Activated CD8-positive, alpha-beta memory T cell treated with anti-CD3 and anti-CD28 coated beads, Interleukin-2, amount 50 U/mL, for 1 hour (primary cell): Measurements from ENCODE around the gene TSPOAP1.
"Not testable (repeated sequence)": the region's sequence is repeated elsewhere in the genome, so short reads cannot be mapped to it uniquely, and the experiment has no call there.

Experiments
- DNase-seq: peaks from one replicate; pipeline ENCODE4 v3.0.0-alpha.2; 2020; ENCODE audit errors: extremely low read depth

TSPOAP1 gene

DNA sequence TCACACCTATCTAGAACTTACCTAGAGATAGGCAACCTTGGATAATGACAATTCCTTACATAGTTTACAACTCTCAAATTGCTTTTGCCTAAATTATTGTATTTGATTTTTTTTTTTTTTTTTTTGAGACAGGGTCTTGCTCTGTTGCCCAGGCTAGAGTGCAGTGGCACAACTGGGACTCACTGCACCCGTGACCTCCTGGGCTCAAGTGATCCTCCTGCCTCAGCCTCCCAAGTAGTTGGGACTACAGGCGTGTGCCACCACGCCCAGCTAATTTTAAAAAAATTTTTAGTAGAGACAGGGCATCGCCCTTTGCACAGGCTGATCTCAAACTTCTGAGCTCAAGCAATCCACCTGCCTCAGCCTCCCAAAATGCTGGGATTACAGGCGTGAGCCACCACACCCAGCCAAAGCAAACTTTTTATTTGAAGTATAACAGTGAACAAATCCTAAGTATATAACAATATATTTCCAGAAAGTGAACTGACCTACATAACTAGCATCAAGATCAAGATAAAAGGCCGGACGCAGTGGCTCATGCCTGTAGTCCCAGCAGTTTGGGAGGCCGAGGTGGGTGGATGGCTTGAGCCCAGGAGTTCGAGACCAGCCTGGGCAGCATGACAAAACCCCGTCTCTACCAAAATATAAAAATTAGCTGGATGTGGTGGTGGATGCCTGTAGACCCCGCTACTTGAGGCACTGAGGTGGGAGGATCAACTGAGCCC lies 12.7 kb upstream of the TSPOAP1 start:
- DNase-seq: not testable (repeated sequence)

DNA sequence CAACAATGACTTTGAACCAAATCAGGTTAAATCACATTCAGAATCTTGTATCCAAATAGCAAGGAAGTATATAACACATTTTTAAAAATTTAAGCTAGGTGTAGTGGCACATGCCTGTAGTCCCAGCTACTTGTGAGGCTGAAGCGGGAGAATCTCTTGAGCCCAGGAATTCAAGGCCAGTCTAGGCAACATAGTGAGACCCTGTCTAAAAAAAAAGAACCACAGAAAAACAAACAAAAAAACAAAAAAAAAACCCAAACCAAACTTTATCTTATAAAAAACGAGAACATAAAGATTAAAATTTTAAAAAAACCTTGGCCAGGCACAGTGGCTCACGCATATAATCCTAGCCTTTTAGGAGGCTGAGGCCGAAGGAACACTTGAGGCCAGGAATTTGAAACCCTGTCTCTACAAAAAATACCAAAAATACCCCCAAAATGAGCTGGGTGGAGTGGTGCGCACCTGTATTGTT lies 11.8 kb upstream of the TSPOAP1 start:
- DNase-seq: no peak

DNA sequence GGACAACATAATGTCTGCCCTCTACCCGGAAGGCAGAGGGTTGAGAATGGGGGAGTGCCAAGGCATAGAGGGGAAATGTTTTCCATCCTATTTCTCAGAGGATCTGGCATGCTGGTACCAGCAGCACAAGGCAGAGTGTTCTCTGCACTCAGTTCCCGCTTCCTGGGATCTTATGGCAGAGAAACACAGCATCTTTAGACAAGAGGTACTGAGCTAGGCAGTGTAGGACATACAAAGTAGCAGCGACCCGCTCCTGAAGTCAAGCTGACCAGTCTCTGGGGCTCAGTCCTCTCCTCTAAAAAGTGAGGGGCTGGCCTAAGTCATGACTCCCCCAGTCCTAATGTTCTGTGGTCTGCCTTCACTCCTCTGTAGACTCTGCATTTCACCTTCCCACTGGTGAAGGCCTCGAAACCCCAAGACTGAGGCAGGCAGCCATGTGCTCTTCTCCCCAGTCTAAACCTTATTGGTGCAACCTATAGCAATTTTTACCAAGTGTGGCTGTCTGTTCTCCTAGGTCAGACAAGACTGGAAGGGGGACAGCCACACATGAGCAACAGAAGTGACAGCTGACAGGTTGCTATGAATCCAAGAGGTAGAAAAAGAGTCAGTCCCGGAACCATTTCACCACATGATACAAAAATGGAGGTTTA lies 11.3 kb upstream of the TSPOAP1 start:
- no peak for DNase-seq

DNA sequence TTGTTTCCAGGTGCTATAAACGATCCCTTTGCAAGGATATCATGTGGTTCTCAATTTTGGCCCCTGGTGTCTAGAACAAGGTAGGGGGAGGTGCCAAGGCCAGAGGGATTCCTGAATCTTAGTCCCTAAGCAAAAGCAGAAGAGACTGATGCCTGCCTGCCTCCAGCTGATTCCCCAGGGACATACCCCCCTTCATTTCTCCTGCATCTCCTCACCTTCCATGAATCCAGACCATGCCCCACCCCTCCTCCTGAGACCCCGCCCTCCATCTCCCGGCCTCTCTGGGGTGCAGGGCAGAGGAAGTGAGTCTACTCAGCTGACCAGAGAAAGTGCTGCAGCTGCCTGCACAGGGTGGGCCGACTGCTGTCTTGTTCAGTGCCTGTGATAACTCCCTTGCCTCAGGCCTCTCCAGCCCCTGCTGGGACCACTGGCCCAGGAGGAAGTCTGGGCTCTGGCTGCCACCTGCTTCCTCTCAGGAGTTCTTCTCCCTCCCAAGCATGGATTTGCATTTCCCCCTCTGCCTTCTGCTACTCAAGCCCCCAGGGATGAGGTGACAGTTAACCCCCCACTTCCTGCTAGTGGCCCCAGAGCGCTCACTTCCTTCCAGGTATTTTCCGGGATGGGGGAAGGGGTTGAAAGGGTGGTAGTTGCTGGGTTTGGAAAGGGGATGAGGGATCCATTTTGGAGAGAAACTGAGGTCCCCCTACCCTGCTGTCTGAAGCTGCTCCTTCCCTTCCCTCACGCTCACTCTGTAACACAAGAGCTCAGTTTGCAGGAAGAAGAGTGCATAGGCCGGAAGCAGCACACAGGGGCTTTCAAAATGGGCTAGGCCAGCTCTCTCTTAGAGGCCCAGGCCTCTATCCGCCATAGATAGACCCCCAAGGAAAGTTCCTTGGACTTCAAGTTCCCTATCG lies 10.5 kb upstream of the TSPOAP1 start:
- no peak for DNase-seq

DNA sequence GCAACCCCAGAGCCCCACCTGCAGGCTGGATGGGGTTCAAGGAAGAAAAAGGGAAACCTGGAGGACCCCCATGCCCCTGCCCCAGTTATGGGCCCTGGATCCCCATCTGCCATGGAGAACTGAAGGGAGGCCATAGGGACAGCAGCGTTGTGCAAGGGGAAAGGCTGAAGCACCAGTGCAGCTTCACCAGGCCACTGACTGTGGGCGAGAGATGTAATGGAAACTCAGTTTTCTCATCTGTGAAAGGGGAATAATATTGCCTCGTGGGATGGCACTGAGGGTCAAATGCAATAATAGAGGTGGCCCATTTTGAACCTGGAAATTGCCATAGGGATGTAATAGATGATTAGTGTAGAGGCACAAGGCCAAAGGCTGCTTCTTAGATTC lies 9.9 kb upstream of the TSPOAP1 start:
- no peak for DNase-seq

DNA sequence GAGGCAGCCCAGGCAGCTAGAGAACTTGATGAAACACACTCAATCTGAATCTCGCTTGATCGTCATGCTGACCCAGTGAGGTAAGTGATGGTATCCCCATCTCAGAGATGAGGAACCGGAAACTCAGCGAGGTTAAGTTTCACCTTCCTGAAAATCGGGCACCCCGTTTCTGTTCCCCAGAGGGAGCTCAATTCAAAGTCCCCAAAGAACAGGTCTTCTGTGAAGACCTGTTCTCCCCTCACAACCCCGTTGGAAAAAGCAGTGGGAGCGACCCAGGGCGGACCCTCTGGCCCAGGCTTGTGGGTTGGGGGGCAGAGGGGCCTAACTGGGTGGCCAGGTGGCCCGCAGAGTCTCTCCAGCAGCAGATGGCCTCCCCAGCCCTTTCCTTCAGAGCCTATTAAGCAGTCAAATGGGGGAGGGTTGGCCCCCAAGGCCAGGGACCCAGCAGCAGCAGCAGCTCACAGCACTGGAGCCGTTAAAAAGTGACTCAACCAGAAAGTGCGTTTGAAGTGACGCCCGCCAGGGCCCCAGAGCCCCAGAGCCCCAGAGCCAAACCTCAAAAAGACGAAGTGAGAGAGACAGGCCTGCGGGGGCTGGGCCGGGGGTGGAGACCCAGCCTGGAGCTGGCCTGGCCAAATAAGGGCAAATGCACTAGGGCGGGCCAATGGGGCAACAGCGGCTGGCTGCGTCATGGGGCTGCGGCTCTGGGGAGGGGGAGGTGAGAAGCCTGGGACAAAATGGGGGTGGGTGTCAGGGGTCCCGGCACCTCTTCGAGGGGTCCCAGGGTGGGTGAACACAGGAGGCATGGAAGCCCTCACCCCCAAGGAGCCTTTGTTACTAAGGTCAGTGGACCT lies 9.2 kb upstream of the TSPOAP1 start:
- peak; percentile 90 for DNase-seq

DNA sequence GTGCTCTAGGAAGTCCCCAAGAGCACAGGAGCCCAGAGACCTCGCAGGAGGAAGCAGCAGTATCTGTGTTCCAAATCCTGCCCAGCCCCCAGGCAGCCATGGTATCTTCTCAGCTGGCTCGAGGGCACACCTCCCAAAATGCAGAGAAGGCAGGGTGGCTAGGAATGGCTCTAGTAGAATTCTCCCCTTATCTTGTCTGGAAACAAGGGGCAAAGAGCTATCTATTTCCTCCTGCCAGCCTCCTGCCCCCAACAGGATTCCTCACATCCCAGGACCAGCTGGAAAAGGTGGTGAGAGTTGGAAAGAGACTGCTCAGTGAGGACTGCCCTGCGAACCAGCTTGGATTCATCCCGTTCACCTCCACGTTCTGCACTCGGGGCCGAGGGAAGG lies 8.6 kb upstream of the TSPOAP1 start:
- DNase-seq: no peak

DNA sequence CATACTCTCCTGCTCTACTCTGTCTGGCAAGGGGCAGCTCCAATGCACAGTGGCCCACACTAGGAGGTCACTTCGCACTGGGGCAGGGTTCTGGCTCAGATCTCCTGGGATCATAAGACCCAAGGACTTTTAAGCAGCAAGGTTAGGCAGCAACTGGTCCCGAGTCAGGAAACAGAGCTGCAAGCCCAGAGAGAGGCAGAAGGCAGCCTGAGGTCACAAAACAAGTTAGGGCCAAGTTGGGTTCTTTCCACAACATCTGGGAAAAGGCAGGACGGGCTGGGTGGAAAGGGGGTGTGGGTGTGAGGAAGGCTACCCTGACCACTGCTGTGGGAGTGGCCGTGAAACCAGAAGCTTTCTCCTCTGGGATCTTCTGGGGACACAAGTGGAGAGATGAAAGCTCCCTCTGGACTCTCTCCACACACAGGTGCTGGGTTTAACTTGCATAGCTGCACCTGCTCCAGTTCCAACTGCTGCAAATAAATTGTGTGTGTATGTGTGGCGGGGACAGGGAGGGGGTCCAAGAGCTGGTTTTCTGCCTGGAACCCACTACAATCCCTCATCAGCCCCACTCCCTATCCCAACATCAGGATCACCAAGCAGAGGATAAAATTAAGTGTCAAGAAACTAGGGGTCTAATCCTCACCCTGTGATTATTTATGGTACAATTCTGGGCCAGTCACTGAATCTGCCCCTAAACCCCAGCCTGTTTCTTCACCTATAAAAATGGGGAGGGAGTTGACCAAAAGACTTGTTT lies 8.0 kb upstream of the TSPOAP1 start:
- DNase-seq: no peak

DNA sequence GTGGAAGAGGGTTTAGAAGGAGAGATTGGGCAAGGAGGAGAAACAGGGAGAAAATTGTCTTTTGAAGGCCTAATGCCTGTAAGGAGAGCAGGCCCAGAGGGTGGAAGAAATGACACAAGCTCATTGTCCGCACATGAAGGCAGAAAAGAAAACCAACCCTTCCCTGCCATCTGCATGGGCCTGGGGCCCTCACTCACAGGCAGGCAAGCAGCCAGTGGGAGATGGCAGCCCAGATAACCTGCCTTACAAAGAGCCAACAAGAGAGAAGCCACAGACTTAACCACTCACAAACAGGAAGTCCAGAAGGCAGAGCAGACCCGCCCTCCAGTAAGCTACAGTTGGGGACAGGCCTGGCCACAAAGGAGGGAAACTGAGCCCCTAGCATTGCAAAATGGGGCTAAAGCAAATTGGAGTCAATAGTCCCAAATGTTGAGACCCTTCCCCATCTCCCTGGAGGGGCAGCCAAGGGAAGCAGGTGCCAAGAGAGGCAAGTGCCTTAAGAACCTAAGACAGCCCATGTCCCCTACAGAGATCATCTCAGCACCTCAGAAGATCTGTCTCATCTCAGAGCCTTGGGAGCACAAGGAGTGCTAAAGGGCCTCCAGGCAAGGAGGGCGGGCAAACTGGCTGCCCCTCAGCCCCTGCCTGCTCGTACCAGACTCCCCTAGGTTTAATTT lies 7.3 kb upstream of the TSPOAP1 start:
- DNase-seq: no peak

DNA sequence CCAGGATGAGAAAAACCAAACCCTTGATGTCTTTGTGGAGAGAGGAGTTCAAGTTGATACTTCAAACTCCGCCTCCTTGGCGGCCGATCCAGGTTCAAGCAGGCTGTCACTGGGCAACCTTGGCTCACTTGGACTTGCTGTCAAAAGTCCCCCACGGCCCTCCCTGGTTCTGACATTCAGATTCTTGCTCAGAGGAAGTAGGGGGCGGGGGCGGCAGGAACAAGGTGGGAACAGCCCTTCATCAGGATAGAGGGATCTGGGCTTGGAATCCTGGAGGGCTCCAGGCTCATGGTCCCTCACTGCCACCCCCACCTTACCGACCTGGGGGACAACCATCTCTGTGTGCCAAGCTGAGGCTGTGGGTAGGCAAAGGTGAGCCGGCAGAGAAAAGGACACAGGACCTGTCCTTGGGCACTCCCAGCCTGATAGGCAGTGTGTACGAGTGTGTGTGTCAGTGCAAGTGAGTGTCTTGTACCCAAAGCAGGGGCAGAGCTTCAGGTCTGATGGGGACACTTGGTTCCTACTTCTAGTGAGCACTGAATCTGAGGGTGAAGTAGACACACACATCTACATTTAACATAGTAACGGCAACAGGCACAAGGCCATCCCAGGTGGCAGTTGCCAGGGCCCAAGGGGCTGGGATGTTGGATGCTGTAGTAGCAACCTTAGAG lies 6.6 kb upstream of the TSPOAP1 start:
- no peak for DNase-seq

DNA sequence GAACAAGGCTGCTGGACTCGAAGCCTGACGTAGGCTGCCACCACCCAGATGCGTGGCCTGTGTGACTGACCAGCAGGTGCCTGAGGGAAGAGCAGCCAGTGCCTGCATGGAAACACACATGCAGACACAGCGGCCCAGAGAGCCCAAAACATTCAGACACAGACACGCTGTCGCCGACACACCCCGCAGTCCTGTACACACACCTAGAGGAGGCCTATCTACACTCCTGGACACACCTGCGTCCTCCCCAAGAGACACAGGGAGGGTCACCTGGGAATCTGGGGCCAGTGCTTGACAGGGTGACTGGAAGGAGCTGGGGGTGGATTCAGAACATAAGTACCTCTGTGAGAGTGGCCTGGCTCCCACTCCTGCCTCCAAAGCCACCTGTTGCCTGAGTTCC lies 6.1 kb upstream of the TSPOAP1 start:
- no peak for DNase-seq

DNA sequence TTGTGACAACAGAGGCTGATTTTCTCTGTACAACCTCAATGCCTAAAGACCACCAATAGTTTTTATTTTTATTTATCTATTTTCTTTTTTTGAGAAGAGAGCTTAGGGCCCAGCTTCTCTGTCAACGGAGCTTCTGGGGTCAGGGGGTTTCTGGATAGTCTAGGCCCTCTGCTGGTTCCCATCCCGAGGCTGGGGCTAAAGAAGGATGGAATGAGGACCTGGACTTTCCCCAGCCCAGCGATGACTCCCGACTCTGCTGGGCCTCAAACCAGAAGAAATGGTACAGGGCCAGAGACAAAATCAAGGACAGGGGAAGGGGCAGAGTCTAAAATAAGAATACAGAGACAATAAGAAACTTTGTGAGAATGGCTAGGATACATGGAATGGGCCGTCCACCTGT lies 5.7 kb upstream of the TSPOAP1 start:
- DNase-seq: no peak

DNA sequence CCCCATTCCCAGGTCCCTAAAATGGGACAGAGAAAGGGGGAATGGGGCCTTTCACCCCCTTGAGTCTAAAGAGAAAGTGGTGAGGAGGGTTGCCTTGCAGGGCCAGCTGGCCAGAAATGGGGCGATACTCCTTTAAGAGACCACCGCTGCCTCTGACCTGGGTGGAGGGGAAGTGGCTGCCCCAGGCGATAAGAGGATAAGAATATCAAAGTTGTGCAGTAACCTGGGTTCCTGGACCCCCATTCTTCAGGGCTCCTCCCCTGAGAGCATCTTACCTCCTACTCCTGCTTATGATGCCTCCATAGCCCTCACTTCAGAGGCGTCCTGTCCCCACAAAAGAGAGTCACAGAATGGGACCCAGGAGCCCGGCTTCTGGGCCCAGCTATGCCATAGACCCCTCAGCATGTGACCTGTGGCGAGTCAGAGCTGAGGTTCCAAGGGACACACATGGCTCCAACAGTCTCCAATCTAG lies 5.2 kb upstream of the TSPOAP1 start:
- DNase-seq: no peak

DNA sequence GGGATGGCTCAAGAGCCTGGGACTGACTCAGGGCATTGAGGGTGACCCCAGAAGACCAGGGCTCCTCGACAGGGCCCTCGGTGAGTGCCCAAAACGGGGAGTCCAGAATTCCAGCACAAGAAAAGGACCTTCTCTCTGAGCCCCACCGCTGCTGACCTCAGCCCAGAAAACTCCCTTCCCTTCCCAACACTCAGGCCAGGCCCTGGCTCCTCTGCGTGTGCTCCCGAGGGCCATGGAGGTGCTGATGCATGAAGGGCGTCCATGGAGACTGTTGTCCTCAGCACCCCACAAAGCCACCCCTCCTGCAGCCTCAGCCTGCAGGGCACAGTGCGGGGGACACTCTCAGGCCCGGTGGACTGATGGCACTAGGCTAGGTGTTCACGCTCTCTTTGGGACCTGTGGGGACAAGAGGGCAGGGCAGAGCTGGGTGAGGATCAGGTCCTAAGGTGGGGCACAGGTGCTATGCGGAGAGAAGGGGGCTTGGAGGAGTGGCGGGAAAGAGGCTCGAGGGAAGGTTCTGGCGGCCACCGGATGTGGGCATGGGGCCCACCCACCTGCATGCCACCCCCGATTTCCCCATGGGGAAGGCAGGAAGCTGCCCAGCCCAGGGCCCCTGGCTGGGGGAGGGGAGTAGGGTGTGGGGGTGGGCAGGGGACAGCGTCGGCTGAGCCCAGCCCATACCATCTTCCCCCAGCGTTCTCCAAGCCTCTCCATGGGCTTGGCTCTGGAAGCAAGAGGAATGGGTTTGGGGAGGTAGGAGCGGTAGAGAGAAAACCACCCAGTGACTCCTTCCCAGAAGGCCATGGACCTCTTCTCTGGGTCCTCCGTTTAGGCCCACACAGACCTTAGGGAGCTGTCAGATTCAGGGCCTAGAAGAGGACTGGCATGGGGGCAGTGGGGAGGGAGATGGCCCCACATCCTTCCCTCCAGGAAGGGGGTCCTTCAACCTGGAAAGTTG lies 4.5 kb upstream of the TSPOAP1 start:
- no peak for DNase-seq

DNA sequence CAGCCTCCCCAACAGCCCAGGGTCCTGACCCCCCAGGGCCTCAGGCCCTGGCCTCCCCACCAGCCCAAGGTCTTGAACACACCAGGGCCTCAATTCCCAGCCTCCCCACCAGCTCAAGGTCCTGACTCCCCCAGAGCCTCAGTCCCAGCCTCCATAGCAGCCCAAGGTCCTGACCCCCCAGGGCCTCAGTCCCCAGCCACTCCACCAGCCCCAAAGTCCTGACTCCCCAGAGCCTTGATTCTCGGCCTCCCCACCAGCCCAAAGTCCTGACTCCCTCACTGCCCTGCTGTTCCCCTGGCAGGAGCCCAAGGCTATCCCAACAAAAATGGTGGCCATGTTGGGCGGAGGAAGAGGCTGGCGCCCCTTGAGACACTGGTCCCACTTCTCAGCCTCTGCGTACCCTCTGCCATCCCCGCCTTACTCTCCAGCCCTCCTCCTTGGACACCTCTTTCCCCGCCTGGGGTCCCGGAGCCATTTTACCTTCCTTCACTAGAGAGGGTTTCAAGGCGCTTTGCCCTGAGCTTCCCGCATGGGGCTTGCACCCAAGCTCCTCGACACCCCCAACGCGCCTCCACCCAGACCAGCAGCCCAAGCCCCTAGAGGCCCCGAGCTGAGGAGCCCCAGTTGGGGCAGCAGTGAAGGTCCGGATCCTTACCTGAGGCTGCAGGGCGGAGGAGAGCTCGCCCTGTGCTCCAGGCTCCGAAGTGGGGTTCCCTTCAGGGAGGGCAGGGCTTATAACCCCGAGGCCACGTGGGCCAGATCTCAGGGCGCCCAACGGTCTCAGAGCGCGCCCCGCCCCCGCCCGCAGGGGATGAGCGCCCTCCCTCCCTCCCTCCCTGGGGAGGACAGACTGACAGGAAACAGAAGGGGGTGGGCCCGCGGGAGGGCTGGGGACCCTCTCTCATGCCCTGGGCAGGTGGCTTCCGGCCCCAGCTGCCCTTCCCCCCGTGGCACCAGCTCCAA lies 3.5 kb upstream of the TSPOAP1 start:
- DNase-seq: no peak

DNA sequence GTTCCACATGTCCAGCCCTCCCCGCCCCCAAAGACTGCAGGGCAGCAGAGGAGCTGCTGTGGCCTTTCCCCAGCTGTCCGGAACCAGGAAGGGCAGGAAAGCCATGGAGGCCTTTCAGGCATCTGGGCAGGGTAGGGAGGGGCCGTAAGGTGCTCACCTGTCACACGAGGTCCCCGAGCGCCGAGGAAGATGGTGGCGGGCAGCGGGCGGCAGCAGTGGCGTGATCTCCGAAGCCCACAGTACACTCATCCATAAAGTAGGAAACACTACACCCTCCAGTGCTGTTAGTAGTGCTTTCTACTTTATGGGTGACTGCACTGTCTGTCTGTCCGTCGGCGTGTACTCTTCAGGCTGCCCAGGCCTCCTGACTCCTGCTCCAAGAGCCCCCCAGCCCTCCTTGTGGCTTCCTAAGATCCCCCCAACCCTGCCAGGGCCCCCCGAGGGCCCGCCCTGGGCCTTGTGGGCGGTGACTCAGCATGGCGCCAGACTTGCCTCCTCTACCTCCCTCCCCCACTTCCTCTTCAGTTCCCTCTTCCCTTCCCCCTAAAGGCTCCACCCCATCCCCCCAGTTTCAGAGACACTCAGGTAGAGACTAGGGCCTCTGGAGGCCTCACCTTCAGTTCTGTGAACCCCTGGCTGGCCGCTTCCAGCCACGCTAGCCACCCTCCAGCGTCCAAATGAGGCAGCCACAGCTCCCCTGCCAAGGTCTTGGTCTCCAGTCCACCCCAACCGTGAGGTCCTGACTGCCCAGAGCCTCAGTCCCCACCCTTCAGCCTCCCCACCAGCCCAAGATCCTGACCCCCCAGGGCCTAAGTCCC lies 2.6 kb upstream of the TSPOAP1 start:
- DNase-seq: no peak
